ENCODE results near the gene SPTBN1.

Gene SPTBN1

DNA sequence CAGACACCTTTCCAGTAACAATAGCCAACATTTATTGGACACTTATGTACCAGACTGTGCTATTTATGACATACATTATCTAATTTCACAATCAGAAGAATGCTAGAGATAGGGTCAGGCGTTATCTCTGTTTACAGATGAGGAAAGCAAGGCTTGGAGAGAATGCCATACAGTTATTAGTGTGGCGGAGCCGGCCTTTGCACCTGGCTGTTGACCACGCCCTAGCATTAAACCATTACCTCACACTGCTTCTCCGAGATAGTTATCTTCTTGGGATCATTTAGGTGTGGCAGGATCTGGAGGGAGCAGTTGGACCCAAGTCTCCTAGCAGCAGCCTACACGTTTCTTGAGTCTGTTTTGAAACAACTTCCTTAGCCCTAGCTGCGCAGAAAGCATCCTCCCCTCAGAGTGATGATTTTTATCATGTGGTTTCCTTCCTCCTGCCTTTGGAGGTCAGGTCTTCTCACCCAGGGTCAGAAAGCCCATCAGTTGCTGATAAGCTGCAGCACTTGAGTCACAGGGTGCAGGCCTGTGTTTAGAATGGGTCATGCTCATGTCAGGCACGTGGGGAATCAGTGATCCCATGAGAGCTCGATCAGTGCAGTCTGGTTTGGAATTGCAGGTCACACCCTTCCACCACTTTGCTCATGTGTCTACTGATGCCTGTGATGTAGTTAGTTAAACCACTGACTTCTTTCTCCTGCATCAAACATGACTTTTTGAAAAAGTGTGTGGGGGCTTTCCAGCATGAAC is 118.2 kb downstream of the SPTBN1 start:
- peak; percentile 77 for DNase-seq (ENCODE audit: low read depth)

DNA sequence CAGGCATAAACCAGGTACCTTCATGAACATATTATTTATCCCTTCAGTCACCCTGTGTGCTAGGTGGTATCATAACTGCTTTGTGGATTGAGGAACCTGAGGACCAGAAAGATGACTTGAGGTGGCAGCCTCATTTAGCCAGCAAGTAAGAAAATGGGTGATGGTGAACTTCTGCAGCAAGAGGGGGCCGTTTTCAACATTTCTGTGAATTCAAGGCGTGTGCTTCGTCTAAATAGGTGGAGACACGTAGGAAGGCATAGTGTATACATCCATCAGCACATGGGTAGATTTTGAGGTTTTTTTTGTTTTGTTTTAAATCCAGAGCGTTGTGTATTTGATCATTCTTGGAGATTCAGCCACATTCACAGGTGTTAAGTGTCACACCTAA is 118.7 kb downstream of the SPTBN1 start:
- DNase-seq (ENCODE audit: low read depth), result no peak

DNA sequence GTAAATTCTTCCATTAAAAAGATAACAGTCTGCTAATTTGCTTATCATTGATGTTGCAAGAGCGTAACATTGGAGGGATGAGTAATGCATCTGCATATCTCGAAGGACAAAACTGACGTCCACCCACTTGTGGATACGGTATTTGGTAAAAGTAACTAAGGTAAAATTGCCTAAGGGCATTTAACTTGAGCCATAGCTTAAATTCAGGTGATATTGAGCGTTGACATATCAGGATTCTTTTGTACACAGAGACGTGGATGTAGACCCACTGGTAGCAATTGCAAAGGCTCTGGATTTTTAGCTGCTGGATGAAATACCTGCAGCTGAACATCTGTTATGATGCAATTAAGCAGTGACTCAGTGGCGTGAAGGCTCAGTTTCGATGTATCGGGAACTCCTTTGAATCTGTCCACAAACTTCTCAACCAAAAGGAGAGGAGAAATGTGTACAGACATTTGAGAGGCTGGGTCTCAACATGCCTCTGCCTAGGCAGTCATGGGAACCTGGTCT is 119.3 kb downstream of the SPTBN1 start:
- DNase-seq (ENCODE audit: low read depth), result peak; percentile 92

DNA sequence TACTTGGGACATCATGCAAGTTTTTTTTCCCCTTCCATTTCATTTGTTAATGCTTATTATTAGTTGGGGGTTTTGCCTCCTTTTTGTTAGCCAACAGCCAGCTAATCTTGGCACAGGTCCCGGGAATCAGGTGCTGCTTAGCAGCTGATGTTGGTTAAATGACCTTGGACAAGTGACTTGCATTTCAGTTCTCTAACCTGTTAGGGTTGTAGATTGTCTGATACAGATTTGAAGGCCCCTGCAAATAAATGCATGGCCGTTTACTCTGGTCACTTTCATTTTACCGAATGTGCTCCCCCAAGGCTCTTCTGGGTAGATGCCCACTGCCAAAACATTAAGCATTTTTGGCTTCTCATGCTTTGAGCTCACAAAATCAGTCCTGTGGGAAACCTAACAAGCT is 120.9 kb downstream of the SPTBN1 start:
- no peak for DNase-seq (ENCODE audit: low read depth)

DNA sequence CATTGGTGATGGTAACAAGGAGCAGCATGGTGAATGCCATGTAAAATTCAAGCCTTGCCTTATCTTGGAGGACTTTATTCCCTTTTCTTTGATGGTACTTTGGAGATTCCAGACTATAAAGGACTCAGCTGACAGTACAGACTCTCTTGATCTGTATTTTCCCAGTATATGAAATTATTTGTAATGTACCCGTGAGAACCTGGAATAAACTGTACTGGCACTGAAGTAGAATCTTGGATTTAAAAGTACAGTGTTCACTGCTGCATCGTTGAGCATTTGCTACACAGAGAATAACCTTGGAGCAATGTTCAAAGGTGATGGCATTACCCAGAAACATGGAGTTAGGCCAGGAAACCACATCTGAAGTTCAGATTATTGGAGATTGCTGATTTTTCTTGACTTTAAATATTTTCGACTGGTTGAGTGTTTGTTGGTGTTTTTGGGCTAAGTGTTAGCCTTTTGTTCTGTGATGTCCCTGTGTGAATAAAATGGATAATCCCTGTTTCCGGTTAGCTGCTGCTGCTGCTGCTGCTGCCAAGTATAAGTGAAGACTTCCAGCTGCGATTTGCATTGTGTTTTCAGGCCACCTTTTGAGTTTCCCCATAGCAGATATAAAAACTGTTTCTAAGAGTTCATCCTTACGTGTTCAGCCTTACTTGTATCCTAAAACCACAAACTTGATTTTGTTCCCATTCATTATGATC is 122.0 kb downstream of the SPTBN1 start:
- DNase-seq (ENCODE audit: low read depth), result no peak

DNA sequence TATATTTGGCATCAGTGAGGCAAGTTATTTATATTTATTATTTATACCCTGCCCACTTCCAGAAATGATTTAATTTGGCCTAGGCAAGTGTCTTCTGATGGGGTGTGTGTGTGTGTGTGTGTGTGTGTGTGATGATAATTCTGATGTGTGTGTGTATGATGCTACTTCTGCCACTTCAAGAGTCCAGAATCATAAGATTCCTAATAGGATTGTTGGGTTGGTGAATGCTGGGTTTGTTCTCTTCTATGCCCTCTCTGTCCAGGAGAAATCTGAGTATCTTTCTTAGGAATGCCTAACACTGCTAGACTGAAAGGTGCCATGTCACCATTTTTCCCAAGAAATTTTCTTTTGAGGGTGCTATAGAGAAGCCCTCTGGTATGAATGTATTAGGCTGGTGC is 122.5 kb downstream of the SPTBN1 start:
- DNase-seq (ENCODE audit: low read depth), result no peak

DNA sequence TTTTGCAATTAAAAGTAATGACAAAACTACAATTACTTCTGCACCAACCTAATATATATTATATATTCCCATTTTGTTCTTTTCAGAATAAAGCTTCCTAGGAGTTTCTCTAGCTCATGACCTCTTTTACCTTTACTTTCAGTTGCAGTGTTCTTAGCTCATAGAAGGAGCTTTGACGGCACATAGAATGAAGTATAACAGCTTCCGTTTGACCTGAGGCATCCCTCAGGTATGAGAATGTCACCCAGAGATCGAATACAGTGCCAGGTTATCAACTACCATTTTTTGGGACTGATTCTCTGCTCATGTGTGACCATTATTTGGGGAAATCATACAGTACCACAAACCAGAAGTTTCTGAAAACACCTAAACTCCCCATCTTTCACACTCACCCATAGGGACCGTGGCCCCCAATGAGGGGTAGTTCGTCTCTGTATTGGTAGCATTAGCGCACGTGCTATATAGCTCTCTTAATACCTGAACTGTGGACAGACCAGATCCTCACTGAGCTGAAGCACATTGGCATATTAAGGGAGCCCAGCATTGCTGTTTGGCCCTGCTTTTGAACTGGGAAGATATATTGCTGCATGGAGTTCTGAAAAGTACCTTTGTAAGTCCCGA is 123.0 kb downstream of the SPTBN1 start:
- DNase-seq (ENCODE audit: low read depth), result no peak

DNA sequence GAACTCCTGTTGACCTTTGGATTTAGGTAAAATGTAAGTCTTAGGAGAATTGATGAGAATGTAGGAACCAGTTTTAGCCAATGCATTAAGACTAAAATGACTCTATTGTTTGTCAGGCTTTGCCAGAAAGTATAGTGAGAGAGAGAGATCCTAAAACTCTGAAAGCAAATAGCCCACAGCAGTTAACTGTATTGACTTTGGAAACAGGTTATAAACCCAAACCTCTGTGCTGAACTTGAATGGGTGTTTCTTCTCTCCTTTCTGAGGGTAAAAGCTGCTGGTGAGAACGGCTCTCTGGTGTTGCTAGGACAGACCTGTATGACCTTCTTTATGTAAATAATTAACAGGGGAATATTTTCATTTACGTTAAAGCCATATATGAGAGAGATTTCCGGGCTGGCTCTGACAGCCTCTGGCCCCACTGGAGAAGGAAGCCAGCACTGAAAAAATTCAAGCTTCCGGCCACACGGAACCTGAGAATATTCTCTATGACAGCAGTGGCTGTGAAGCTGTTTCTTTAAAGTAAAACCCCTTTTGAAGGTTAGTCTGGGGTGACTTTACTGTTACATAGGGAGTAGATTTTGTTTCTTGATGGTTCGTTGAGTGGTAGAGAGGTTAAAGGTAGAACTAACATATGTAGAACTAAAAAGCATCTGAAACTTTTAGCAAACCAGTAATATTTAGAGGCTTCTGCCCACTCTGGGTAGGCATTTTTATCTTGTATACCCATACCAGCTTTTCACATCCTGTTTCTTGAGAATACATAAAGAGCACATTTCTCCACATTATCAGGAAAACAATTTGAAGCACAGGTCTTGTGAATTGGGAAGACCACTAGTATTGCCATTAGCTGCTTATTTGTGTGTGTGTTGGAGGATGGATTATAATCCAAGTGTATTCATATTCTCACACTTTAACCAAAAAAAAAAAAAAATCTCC is 123.8 kb downstream of the SPTBN1 start:
- DNase-seq (ENCODE audit: low read depth), result no peak

DNA sequence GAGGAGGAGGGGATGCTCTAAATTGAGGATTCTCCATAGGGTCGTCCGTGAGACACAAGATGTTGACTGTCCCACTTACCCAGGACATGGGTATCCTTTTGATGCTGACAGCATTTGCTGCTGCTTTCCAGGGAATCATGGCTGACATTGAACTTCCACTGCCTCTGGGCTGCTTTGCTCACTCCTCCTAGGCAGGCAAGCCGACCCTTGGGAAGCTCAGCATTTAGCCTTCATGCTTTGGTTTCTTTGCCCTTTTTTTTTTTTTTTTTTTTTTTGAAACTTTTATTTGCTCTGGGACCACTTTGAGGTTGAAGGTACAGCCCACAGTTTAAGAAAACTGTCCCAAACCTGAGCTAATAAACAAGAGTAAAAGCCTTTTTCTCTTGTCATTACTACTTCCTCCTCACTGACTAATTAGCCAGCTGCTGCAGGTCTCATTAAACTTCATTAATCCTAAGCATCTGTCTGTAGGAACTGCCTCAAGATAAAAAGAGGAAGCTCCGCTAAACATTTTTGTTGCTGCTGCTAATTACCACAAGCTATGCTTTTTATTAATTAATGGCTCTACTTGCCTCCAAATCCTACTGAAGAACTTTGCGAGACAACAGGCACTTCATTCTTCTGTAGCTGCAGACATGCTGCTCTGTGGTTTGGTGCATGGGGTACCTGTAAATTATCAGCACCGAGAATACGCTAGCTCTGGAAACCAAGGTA is 125.4 kb downstream of the SPTBN1 start:
- no peak for DNase-seq (ENCODE audit: low read depth)

DNA sequence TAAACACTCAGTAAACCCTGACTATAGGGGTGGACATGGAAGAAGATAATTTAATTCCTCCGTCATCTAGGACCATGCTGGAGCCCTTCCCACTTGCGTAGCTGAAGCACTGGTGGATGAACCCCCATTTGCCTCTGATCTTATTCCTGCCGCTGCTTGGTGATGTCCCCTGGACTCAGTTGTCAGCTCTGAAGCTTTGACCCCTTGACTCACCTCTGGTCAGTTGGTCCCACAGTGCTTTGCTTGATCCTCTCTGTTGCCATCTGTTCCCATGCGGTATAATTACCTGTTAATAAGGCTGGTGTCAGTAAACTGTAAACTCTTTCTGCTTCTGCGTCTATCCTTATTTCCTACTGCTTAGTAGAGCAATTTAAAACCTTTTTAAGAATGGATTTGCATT is 126.9 kb downstream of the SPTBN1 start:
- DNase-seq (ENCODE audit: low read depth), result no peak

DNA sequence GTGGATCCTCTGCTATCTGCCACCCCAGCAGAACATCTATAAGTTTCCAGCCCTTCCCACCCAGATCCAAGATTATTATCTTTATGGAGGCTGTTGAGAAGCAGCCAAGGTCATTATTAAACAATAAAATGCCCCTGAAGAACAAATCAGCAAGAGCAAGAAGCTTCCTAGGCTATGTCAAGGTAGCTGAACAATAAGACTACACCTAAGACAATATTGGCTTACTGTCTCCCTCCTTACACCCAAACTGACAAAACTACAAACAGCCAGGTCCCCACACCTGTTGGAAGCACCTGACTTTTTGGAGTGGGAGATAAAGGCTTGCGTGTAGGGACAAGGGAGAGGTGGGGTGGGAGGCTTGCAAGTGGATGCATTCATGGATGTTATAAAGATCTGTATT is 128.5 kb downstream of the SPTBN1 start:
- no peak for DNase-seq (ENCODE audit: low read depth)

DNA sequence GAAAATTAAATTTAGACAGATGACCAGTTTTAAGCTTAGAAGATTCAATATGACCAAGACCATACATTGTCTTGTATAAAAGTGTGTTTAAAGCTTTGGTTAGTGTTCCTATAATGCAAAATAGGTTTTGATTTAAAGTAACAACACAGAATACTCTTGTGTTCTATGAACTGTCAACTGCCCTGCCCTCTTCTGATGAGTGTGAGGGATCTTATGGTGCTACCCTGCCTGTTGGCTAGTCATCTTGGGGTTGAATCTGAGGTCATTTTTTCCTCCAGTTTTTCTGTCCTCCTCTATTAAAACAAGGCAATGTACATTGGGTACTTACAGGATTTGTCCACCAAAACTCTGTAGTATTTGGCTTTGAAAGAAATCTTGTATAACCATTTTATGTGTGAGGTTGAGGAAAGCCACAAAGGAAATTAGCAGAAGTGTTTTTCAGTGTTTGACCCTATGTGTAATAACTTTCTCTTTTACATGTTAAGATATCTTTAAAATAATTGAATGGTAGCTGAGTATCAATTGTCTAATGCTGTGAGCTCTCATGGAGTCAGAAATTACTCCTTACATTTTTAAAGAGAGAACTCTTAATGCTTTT is 129.1 kb downstream of the SPTBN1 start:
- DNase-seq (ENCODE audit: low read depth), result no peak

DNA sequence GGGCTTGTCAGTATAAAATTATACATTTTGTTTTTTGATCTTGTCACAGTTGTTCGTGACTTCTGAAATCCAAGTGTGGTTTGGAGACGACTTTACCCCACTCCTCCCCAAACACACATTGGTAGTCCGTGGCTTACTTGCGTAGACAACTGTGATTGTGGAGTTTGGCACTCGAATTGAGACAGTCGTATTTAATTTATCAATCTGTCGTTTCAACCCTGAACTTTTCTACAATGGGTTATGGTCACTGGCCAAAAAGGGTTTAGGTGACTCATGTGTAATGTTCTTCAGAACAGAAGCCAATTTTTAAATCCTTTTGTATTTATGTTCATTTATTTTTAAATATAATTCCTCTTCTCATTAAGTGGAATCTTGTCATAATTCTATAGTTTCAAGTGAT is 129.9 kb downstream of the SPTBN1 start:
- peak; percentile 72 for DNase-seq (ENCODE audit: low read depth)

DNA sequence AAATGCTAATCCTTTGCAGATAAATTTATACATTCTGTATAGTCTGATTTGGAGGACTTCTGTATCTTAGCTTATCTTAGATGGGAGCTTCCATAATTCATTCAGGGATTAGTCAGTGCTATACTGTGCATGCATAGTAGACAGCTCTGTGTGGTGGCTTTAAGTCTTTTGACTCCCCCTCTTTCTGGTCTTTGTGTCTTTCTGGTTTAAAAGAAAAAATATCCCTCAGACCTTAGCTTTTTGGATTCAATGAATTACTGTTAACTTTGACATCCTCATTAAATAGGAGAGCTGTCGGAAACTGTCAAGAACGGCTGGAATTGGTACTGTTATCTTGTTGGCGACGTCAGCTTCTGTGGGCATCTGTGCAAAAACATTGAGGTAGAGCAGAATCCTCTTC is 130.4 kb downstream of the SPTBN1 start:
- DNase-seq (ENCODE audit: low read depth), result no peak

DNA sequence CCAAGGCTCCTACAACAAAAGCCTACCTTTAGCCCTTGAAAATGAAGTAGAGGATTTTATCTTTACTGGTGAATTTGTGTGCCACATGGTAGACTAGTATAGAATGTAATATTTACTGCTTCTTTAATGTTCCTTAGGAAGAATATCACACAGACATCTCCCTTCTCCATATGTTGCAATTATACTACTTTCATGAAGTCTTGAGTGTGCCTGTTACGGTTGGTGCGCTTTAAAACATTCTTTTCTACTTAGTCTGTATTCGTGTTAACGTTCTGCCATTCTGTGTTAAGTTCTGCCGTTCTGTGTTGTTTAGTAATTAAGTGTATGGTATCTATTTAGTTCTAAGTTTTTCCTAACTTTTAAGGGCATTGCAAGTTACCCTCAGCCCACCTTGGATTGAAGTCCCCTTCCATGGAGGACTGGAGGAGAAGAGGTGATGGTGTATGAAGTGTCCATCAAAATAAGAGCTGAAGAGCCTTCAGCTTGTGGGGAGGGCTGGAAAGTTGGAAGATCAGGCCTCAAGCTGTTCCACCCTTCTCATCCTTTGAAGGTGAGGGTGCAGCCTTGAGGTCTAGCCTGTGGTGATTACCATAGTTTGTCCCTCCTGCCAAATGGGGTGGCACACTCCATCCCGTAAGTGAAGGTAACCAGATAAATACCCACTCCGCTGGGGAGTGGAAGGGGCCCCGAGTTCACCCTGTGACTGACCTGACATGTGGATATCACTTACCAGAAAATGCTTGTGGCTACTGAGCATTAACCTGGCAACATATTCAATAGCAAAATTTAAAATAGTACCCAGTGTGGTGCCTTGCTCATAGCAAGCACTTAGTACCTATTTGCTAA is 131.3 kb downstream of the SPTBN1 start:
- no peak for DNase-seq (ENCODE audit: low read depth)

DNA sequence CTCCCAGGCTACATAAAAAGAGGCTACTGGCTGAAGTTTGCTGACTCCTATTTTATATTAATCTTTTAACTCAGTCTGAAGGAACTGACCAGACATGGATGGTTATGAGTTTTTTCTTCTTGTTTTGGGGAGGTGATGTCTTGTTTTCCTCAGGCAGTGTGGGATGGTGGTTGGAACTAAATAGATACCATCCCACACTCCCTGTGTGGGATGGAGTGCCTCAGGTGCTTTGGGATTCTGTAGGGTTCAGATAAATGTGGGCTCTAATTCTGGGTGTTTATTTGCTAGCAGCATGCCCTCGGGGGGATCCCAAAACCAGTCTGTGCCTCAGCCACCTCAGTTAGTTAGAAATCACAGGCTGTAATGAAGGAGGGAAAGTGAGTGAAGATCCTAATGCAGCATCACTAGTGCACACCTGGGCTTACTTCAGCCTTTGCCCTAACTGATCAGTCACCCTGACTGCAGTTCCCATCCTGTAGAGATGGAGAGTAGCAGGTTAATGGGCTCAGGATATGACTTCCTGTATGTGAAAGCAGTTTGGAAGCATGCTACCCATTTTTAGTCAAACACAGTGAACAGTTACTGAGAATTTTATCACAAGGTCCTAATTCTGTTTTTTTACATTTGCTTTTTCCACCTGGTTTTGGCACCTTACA is 132.2 kb downstream of the SPTBN1 start:
- no peak for DNase-seq (ENCODE audit: low read depth)

DNA sequence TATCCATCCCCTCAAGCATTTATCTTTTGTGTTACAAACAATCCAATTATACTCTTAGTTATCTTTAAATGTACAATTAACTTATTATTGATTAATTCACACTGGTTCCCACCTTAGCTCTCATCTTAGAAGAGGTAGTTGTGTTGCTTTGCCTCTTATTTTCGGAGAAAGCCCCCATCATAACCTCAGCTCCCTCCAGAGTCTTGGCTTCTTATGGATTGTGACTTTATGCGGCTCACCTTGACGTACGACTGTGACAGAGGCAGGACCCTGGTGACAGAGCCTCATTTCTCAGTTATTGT is 132.9 kb downstream of the SPTBN1 start:
- DNase-seq (ENCODE audit: low read depth), result no peak

DNA sequence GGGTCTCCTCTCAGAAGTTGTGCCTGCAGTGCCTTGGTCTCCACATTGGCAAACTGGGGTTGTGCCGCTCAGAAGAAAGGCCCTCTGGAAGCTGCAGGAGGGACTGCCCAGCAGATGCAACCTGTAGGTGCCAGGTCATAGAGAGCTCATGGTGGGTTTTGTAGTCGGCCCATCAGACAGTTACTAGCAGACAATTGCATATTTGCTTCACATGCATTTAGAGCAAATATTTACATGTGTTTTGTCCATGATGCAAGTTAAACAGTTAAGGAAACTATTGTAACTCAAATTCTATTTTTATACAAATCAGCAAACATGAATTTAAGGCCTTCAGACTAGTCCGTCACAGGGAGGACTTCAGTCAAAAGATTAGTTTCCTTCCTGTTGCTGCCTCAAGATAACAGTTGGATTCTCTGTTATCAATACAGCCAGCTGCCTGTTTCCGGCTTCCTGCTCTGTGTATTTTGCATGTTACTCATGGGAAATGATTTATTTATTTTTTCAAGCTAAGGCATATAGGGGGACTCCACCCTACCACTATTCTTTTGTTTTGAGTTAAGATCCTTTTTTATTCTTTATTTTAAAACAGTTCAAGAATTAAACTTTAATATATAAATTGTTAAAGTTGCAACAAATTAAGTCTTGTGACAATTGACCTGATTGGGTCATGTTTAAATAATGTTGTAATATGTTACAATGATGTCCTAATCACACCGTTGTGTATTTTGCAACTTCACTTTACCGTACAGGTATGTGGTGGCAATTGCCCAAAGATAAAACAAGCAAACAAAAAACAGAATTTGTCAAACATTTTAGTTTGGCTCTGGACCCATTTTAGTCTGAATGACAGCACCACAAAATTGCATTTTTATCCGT is 133.5 kb downstream of the SPTBN1 start:
- no peak for DNase-seq (ENCODE audit: low read depth)

Data from iris pigment epithelial cell (primary cell).